ENCODE measurements around the gene ATP8B4. TPM values are rescaled to one million over a fixed set of nuclear protein-coding genes. Genes with fewer than 3 reads are reported as not detected.
"Not testable (repeated sequence)": the region's sequence is repeated elsewhere in the genome, so short reads cannot be mapped to it uniquely, and the experiment has no call there.

ATP8B4 gene
- total and polyA plus RNA-seq, 2 donors from 2014 or later, result 2.1 to 12.5 TPM

DNA sequence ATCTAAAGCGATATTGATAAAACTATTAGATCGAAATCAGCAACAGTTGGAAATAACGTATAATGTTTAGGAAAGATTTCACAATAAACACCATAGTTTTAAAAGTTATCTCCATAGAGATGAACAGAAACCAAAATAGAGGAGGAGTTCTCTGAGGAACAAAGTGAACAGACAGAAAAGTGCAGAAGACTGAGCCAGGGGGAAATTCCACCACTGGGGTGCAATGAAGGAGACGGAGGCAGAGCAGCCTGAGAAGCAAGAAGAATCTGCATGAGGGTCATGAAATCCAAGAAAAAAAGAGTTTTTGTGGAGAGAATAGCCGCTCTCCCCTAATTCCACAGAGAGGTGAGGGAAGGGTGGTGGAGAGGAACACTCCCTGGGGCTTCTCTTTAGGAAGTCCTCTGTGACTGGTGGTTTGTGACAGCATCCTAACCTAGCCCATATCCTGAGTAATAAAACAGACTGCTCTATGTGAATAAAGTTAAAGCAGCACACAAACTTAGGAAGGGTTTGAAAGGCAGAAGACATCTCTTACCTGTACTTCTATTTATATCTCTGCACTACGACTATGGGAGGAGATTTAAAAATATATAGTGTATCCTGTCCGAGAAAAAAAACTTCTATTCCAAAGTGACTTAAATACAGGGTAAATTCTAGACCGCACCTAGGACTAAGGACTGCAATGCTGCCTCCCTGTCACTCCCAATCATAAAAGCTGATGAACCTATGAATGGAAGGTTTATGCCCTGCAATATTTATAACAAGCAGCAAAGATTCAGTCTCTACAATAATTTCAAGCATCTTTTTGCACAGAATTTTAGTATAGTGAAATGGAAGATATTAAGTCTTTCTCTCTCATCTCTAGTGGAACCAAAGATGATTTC lies 22.9 kb downstream of the ATP8B4 start:
- H3K4me1 ChIP-seq (ENCODE audit: control insufficient read depth in 2 of 3, insufficient read depth in 2 of 3, low read depth in 1 of 3, low read length in 3 of 3), result no peaks in the 10 kb centered on the region
- no peak overlapping the region for H3K27ac ChIP-seq (ENCODE audit: low read depth in 2 of 2, low read length in 2 of 2)
- H3K9me3 ChIP-seq (ENCODE audit: control insufficient read depth in 2 of 3, insufficient read depth in 1 of 3, low read length in 3 of 3), result no peaks in the 10 kb centered on the region
- H3K27me3 ChIP-seq (ENCODE audit: control insufficient read depth, insufficient read depth, low read length), result no peaks in the 10 kb centered on the region
- H3K4me3 ChIP-seq (ENCODE audit: low read length in 3 of 3), result no peak overlapping the region
- H3K9ac ChIP-seq (ENCODE audit: low read length in 3 of 3), result no peak overlapping the region
- no peaks in the 10 kb centered on the region for H3K36me3 ChIP-seq (ENCODE audit: control insufficient read depth in 2 of 3, insufficient read depth in 3 of 3, low read length in 3 of 3)
- intact Hi-C loops (cut with DNase I), result no loop called here
- FAIRE-seq, result no peak
- TF ChIP-seq, protein P1, sequence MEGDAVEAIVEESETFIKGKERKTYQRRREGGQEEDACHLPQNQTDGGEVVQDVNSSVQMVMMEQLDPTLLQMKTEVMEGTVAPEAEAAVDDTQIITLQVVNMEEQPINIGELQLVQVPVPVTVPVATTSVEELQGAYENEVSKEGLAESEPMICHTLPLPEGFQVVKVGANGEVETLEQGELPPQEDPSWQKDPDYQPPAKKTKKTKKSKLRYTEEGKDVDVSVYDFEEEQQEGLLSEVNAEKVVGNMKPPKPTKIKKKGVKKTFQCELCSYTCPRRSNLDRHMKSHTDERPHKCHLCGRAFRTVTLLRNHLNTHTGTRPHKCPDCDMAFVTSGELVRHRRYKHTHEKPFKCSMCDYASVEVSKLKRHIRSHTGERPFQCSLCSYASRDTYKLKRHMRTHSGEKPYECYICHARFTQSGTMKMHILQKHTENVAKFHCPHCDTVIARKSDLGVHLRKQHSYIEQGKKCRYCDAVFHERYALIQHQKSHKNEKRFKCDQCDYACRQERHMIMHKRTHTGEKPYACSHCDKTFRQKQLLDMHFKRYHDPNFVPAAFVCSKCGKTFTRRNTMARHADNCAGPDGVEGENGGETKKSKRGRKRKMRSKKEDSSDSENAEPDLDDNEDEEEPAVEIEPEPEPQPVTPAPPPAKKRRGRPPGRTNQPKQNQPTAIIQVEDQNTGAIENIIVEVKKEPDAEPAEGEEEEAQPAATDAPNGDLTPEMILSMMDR (IDR thresholded peaks at IDR 0.05; ENCODE audit: borderline replicate concordance, extremely low read depth, insufficient read depth), result no peak
- no peak for DNase-seq

- H3K9me3 ChIP-seq (ENCODE audit: control insufficient read depth in 2 of 3, insufficient read depth in 1 of 3, low read length in 3 of 3); DNase-seq; FAIRE-seq; H3K27me3 ChIP-seq (ENCODE audit: control insufficient read depth, insufficient read depth, low read length); H3K4me3 ChIP-seq (ENCODE audit: low read length in 3 of 3); H3K9ac ChIP-seq (ENCODE audit: low read length in 3 of 3); H3K27ac ChIP-seq (ENCODE audit: low read depth in 2 of 2, low read length in 2 of 2); H3K4me1 ChIP-seq (ENCODE audit: control insufficient read depth in 2 of 3, insufficient read depth in 2 of 3, low read depth in 1 of 3, low read length in 3 of 3); H3K36me3 ChIP-seq (ENCODE audit: control insufficient read depth in 2 of 3, insufficient read depth in 3 of 3, low read length in 3 of 3); intact Hi-C loops (cut with DNase I): not testable (repeated sequence)
These were observed 29.6 kb downstream of the ATP8B4 start for GRCh38 chr15:50089386-50089785.

DNA sequence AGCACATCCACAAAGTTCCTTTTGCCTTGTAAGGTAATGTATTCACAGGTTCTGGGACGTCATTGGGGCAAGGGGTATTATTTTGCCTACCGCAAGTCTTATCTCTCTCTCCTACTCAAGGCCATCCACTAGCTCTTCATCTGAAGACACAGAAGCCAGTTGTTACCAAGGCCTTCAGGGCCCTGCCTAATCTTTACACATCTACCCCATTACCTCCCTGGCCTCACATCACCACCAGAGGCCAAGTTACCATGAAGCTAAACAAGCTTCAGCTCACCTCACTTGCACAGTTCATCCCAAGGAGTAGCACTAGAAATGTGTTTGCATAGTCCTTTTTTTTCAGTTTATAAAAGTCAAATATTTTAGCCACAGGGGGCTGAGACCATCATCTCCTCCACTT lies 34.1 kb downstream of the ATP8B4 start:
- intact Hi-C loops (cut with DNase I), result no loop called here
- FAIRE-seq (no peak), DNase-seq (no peak)
- Histone ChIP-seq H3K27ac (ENCODE audit: low read depth in 2 of 2, low read length in 2 of 2) (no peak overlapping the region), H3K36me3 (ENCODE audit: control insufficient read depth in 2 of 3, insufficient read depth in 3 of 3, low read length in 3 of 3) (no peaks in the 10 kb centered on the region), H3K27me3 (ENCODE audit: control insufficient read depth, insufficient read depth, low read length) (no peaks in the 10 kb centered on the region), H3K9me3 (ENCODE audit: control insufficient read depth in 2 of 3, insufficient read depth in 1 of 3, low read length in 3 of 3) (no peaks in the 10 kb centered on the region), H3K4me3 (ENCODE audit: low read length in 3 of 3) (no peak overlapping the region), H3K9ac (ENCODE audit: low read length in 3 of 3) (no peak overlapping the region), H3K4me1 (ENCODE audit: control insufficient read depth in 2 of 3, insufficient read depth in 2 of 3, low read depth in 1 of 3, low read length in 3 of 3) (no peaks in the 10 kb centered on the region)
- TF ChIP-seq, protein P1 (IDR thresholded peaks at IDR 0.05; ENCODE audit: borderline replicate concordance, extremely low read depth, insufficient read depth), result no peak

GRCh38 chr15:50083424-50084025 lies 35.5 kb downstream of the ATP8B4 start:
- TF ChIP-seq, protein P1 (IDR thresholded peaks at IDR 0.05; ENCODE audit: borderline replicate concordance, extremely low read depth, insufficient read depth), result no peak
- Histone ChIP-seq H3K36me3 (ENCODE audit: control insufficient read depth in 2 of 3, insufficient read depth in 3 of 3, low read length in 3 of 3) (no peaks in the 10 kb centered on the region), H3K9me3 (ENCODE audit: control insufficient read depth in 2 of 3, insufficient read depth in 1 of 3, low read length in 3 of 3) (no peaks in the 10 kb centered on the region), H3K27me3 (ENCODE audit: control insufficient read depth, insufficient read depth, low read length) (no peaks in the 10 kb centered on the region), H3K4me3 (ENCODE audit: low read length in 3 of 3) (no peak overlapping the region), H3K27ac (ENCODE audit: low read depth in 2 of 2, low read length in 2 of 2) (no peak overlapping the region), H3K9ac (ENCODE audit: low read length in 3 of 3) (no peak overlapping the region), H3K4me1 (ENCODE audit: control insufficient read depth in 2 of 3, insufficient read depth in 2 of 3, low read depth in 1 of 3, low read length in 3 of 3) (no peaks in the 10 kb centered on the region)
- no peak for FAIRE-seq
- intact Hi-C loops (cut with DNase I), result no loop called here
- DNase-seq, result no peak

All from kidney (tissue), 14 donors.